Uterus (tissue), 4 donors: Measurements from ENCODE around the gene AMBRA1. TPM values are rescaled to one million over a fixed set of nuclear protein-coding genes. Genes with fewer than 3 reads are reported as not detected.

Source experiments
- DNase-seq, 2 donors: peaks; one replicate each; pipeline ENCODE4 v3.0.0-alpha.2; 2019 to 2020
- H3K27ac ChIP-seq, 2 donors: fragments of 200-600 bp; sonication (generic); 1 replicate in 1 of 2; 2 replicates in 1 of 2; pipeline ENCODE4 v1.5.1; 2016 to 2018
- H3K27me3 ChIP-seq, 2 donors: fragments of 200-600 bp; sonication (generic); one replicate each; pipeline ENCODE4 v1.5.1; 2018 to 2019; ENCODE audit warnings: control low read depth in 1 of 2
- H3K36me3 ChIP-seq, 2 donors: fragments of 200-600 bp; sonication (generic); one replicate each; pipeline ENCODE4 v1.5.1; 2019; ENCODE audit warnings: control low read depth in 1 of 2
- H3K4me1 ChIP-seq, 2 donors: fragments of 200-600 bp; sonication (generic); one replicate each; pipeline ENCODE4 v1.5.1; 2018 to 2019; ENCODE audit warnings: control low read depth in 1 of 2
- H3K4me3 ChIP-seq, 2 donors: fragments of 200-600 bp; sonication (generic); 1 replicate in 1 of 2; 2 replicates in 1 of 2; pipeline ENCODE4 v1.5.1; 2018 to 2019; ENCODE audit warnings: mild to moderate bottlenecking in 1 of 2
- H3K9me3 ChIP-seq, 2 donors: fragments of 200-600 bp; sonication (generic); one replicate each; pipeline ENCODE4 v1.5.1; 2019; ENCODE audit warnings: control low read depth in 1 of 2
- CTCF ChIP-seq, 4 experiments: fragments of 200-600 bp in 2 of 4; fragments of 450-650 bp in 2 of 4; sonication (generic) in 2 of 4; IDR thresholded peaks; one replicate each; pipeline ENCODE4 v1.5.1; 2016 to 2019; ENCODE audit warnings: antibody characterized with exemption in 4 of 4, mild to moderate bottlenecking in 2 of 4, moderate library complexity in 1 of 4
- POLR2A ChIP-seq, 2 donors: fragments of 450-650 bp; IDR thresholded peaks; one replicate each; pipeline ENCODE4 v1.6.1; 2016; ENCODE audit warnings: antibody characterized with exemption in 2 of 2, mild to moderate bottlenecking in 1 of 2, moderate library complexity in 1 of 2
- intact Hi-C: fragments of 100-400 bp; cut with DNase I; formaldehyde crosslinking; loops from one replicate; pipeline ENCODE4 v1.15.1; 2023; ENCODE audit warnings: low total_unique reads
- total RNA-seq, 4 donors: library from RNA; depleted of rRNA in 3 of 4; stranded (reverse); fragments of >200 nt in 3 of 4; gene quantifications; one replicate each; pipeline versions ENCODE4 v1.1.0 to v1.2.4, GENCODE V29; 2014 to 2023
- donor health status: DM: yes; HTN: yes; CAD: no.

The AMBRA1 gene
- total RNA-seq, 4 donors from 2014 or later, result 22.6 to 55.3 (median 41.4) TPM

GRCh38 chr11:46528445-46529094 lies 65.3 kb downstream of the AMBRA1 start:
- H3K4me1 ChIP-seq, result no peaks in the 10 kb centered on the region
- no peaks in the 10 kb centered on the region for H3K27me3 ChIP-seq
- no peaks in the 10 kb centered on the region for H3K9me3 ChIP-seq
- TF ChIP-seq POLR2A (IDR thresholded peaks at IDR 0.05) (no peak), CTCF (IDR thresholded peaks at IDR 0.05) (no peak)
- DNase-seq, result no peak
- H3K4me3 ChIP-seq, result no peak overlapping the region
- no peak overlapping the region for H3K27ac ChIP-seq
- H3K36me3 ChIP-seq, result no peaks in the 10 kb centered on the region
- intact Hi-C loops, result no loop called here

GRCh38 chr11:46527591-46528130 lies 66.2 kb downstream of the AMBRA1 start:
- Histone ChIP-seq H3K4me1 (no peaks in the 10 kb centered on the region), H3K4me3 (no peak overlapping the region), H3K9me3 (no peaks in the 10 kb centered on the region), H3K36me3 (no peaks in the 10 kb centered on the region), H3K27me3 (no peaks in the 10 kb centered on the region), H3K27ac (no peak overlapping the region)
- TF ChIP-seq CTCF (IDR thresholded peaks at IDR 0.05) (no peak), POLR2A (IDR thresholded peaks at IDR 0.05) (no peak)
- intact Hi-C loops, result no loop called here
- DNase-seq, result no peak

GRCh38 chr11:46526216-46527215 lies 67.3 kb downstream of the AMBRA1 start:
- no peaks in the 10 kb centered on the region for H3K9me3 ChIP-seq
- H3K27ac ChIP-seq, result no peak overlapping the region
- DNase-seq, result no peak
- H3K4me3 ChIP-seq, result no peak overlapping the region
- no peaks in the 10 kb centered on the region for H3K27me3 ChIP-seq
- H3K36me3 ChIP-seq, result no peaks in the 10 kb centered on the region
- intact Hi-C loops, result no loop called here
- H3K4me1 ChIP-seq, result no peaks in the 10 kb centered on the region
- TF ChIP-seq POLR2A (IDR thresholded peaks at IDR 0.05), result no peak
- no peak for TF ChIP-seq CTCF (IDR thresholded peaks at IDR 0.05)

- Histone ChIP-seq H3K4me3 (no peak overlapping the region), H3K9me3 (no peaks in the 10 kb centered on the region), H3K4me1 (no peaks in the 10 kb centered on the region), H3K27me3 (no peaks in the 10 kb centered on the region), H3K27ac (no peak overlapping the region), H3K36me3 (no peaks in the 10 kb centered on the region)
- TF ChIP-seq CTCF (IDR thresholded peaks at IDR 0.05) (no peak), POLR2A (IDR thresholded peaks at IDR 0.05) (no peak)
- intact Hi-C loops, result no loop called here
- no peak for DNase-seq
Observed at GRCh38 chr11:46524201-46524770, 69.5 kb downstream of the AMBRA1 start.
